GM21526 (cell line): ENCODE data around the gene DNASE1L1.
"Not testable (repeated sequence)": the region's sequence is repeated elsewhere in the genome, so short reads cannot be mapped to it uniquely, and the experiment has no call there.

ENCODE experiments used
- ATAC-seq: cut with Tn5 transposase; IDR thresholded peaks from one replicate; pipeline ENCODE4 v1.9.1; 2021; ENCODE audit warnings: moderate library complexity; ENCODE audit not compliant: unreplicated experiment, low FRiP score

The DNASE1L1 gene

GRCh38 chrX:154411981-154412340, 2.9 kb upstream of the DNASE1L1 start:
- no peak for ATAC-seq

- ATAC-seq: no peak
Observed at GRCh38 chrX:154408659-154409221, 314 bp downstream of the DNASE1L1 start.

GRCh38 chrX:154404625-154405192, 4.3 kb downstream of the DNASE1L1 start:
- ATAC-seq: no peak

- no peak for ATAC-seq
Observed at GRCh38 chrX:154403858-154404257, 5.2 kb downstream of the DNASE1L1 start.

- no peak for ATAC-seq
Observed at GRCh38 chrX:154403192-154403591, 5.9 kb downstream of the DNASE1L1 start.

- ATAC-seq: no peak
Observed at GRCh38 chrX:154402622-154403127, 6.4 kb downstream of the DNASE1L1 start.

GRCh38 chrX:154401918-154402621, 7.0 kb downstream of the DNASE1L1 start:
- no peak for ATAC-seq

- ATAC-seq: no peak
Observed at GRCh38 chrX:154401045-154401799, 7.8 kb downstream of the DNASE1L1 start.

GRCh38 chrX:154400369-154400817, 8.7 kb downstream of the DNASE1L1 start:
- not testable (repeated sequence) for ATAC-seq

GRCh38 chrX:154399527-154400368, 9.3 kb downstream of the DNASE1L1 start:
- no peak for ATAC-seq

GRCh38 chrX:154398668-154399526, 10.2 kb downstream of the DNASE1L1 start:
- peak; percentile 22 for ATAC-seq

GRCh38 chrX:154397888-154398667, 11.0 kb downstream of the DNASE1L1 start, which contains the start of gene RPL10:
Gene RPL10, plus strand, starts transcription at chrX:154398377. Its CDS starts 143 bp downstream, at chrX:154398520.
- ATAC-seq: peak; percentile 63

- ATAC-seq: peak; percentile 41
Observed at GRCh38 chrX:154396973-154397887, 11.8 kb downstream of the DNASE1L1 start.

- not testable (repeated sequence) for ATAC-seq
Observed at GRCh38 chrX:154396363-154396762, 12.7 kb downstream of the DNASE1L1 start.

GRCh38 chrX:154389812-154390747, 19.0 kb downstream of the DNASE1L1 start:
- ATAC-seq: peak; percentile 60

- not testable (repeated sequence) for ATAC-seq
Observed at GRCh38 chrX:154388649-154389048, 20.4 kb downstream of the DNASE1L1 start.
